ENCODE data around the gene RPF1. TPM values are rescaled to one million over a fixed set of nuclear protein-coding genes. Genes with fewer than 3 reads are reported as not detected.

The RPF1 gene
- total and polyA plus RNA-seq, 10 of the 15 experiments (the other 5 are each of a cell fraction or from before 2014, with no cell fraction given), result 37.0 to 97.5 (median 56.2) TPM

- no peak overlapping the region for H3K27ac ChIP-seq (ENCODE audit: control insufficient read depth, insufficient read depth)
- H2AFZ ChIP-seq (ENCODE audit: control insufficient read depth, low read depth, low read length), result no peak overlapping the region
- ChIA-PET RAD21 (ENCODE audit: unreplicated experiment) (no interaction called here), CTCF (interaction anchor here (0.6 to 1.5 kb wide), 9 partner anchors 11 to 324 kb away, joined by 3 to 8 read pairs (median 4); no protein-coding TSS in a partner anchor), SMC1A (ENCODE audit: uncharacterized antibody, unreplicated experiment) (interaction anchor here (0.8 to 1.6 kb wide), 4 partner anchors 9 to 107 kb away, joined by 3 to 6 read pairs (median 4); no protein-coding TSS in a partner anchor), POLR2A (interaction anchor here (1.0 kb wide), 1 partner anchor 34 kb away, joined by 3 read pairs; the partner anchor contains the start of gene SPATA1)
- TF ChIP-seq PAX5 (IDR thresholded peaks at IDR 0.05; ENCODE audit: borderline replicate concordance, low read depth, low read length) (no peak), ZBTB11 (CRISPR knock-in tag; IDR thresholded peaks at IDR 0.05) (no peak), MXI1 (IDR thresholded peaks at IDR 0.05; ENCODE audit: low read depth, low read length) (no peak), KAT2A (conservative IDR thresholded peaks at IDR 0.05; ENCODE audit: control insufficient read depth, low read depth, low read length) (no peak), LARP7 (IDR thresholded peaks at IDR 0.05) (no peak), ZNF687 (IDR thresholded peaks at IDR 0.05) (no peak)
- TF ChIP-seq, protein P1, sequence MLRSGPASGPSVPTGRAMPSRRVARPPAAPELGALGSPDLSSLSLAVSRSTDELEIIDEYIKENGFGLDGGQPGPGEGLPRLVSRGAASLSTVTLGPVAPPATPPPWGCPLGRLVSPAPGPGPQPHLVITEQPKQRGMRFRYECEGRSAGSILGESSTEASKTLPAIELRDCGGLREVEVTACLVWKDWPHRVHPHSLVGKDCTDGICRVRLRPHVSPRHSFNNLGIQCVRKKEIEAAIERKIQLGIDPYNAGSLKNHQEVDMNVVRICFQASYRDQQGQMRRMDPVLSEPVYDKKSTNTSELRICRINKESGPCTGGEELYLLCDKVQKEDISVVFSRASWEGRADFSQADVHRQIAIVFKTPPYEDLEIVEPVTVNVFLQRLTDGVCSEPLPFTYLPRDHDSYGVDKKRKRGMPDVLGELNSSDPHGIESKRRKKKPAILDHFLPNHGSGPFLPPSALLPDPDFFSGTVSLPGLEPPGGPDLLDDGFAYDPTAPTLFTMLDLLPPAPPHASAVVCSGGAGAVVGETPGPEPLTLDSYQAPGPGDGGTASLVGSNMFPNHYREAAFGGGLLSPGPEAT (IDR thresholded peaks at IDR 0.05; ENCODE audit: low read depth), result no peak
- ATAC-seq (no peak), DNase-seq (ENCODE audit: low read depth, low spot score) (no peak), FAIRE-seq (no peak)
- 96% methylated on average over 3 of the region's 3 CpGs for WGBS (ENCODE audit: insufficient coverage, insufficient replicate concordance, low lambda C conversion rate, missing lambda C conversion rate)
- no peak overlapping the region for H3K4me2 ChIP-seq (ENCODE audit: control insufficient read depth, insufficient read depth)
- no peak overlapping the region for H3K9ac ChIP-seq (ENCODE audit: control insufficient read depth, insufficient read depth, low read length)
- H3K79me2 ChIP-seq (ENCODE audit: control insufficient read depth, insufficient read depth, low read length), result no peaks in the 10 kb centered on the region
- peaks cover 0 to 5% of the 10 kb centered on the region in 2 experiments; a peak in 2 of 4 replicates for H3K36me3 ChIP-seq (ENCODE audit: control insufficient read depth in 2 of 2, insufficient read depth in 2 of 2, low read length in 1 of 2)
- no peaks in the 10 kb centered on the region for H4K20me1 ChIP-seq (ENCODE audit: control insufficient read depth, insufficient read depth)
- no peaks in the 10 kb centered on the region for H3K27me3 ChIP-seq (replicated peaks in 1 of 2; ENCODE audit: control insufficient read depth in 2 of 2, insufficient read depth in 2 of 2, low read length in 1 of 2)
- intact Hi-C loops (cut with micrococcal nuclease; ENCODE audit: unreplicated experiment), result loop anchor here (2.0 kb wide), 1 partner anchor 97 kb away; no protein-coding TSS in a partner anchor
- H3K9me3 ChIP-seq (replicated peaks; ENCODE audit: control insufficient read depth, insufficient read depth, low read length), result no peaks in the 10 kb centered on the region
- no peak overlapping the region for H3K4me3 ChIP-seq
- BruUV-seq (replicated peaks), result no TSS peak
- no peaks in the 10 kb centered on the region for H3K4me1 ChIP-seq (ENCODE audit: control insufficient read depth, insufficient read depth, low read length)
- in situ Hi-C loops (cut with MboI), result loop anchor here (5.0 kb wide), 1 partner anchor 98 kb away; no protein-coding TSS in a partner anchor
Measured at GRCh38 chr1:84539972-84540371, 60.9 kb downstream of the RPF1 start.

Measured in GM12878 (cell line).